Right lobe of liver (tissue), 4 donors: ENCODE results near the gene CRYGC.

ENCODE experiments used
- POLR2A ChIP-seq: fragments of 450-650 bp; IDR thresholded peaks from one replicate; pipeline ENCODE4 v1.6.1; 2017; ENCODE audit warnings: antibody characterized with exemption, mild to moderate bottlenecking
- TF ChIP-seq, protein P1 (sequence below), 4 donors: fragments of 200-600 bp in 3 of 4; fragments of 450-650 bp in 1 of 4; IDR thresholded peaks; one replicate each; pipeline versions ENCODE4 v1.5.1 to v1.8.0; 2016 to 2022; ENCODE audit warnings: antibody characterized with exemption in 4 of 4, mild to moderate bottlenecking in 2 of 4
- donor health status: DM: no; HTN: no; CAD: no.
- donor health status: DM: no; HTN: no; CAD: no.
- donor health status: DM: no; HTN: yes; CAD: no.

DNA sequence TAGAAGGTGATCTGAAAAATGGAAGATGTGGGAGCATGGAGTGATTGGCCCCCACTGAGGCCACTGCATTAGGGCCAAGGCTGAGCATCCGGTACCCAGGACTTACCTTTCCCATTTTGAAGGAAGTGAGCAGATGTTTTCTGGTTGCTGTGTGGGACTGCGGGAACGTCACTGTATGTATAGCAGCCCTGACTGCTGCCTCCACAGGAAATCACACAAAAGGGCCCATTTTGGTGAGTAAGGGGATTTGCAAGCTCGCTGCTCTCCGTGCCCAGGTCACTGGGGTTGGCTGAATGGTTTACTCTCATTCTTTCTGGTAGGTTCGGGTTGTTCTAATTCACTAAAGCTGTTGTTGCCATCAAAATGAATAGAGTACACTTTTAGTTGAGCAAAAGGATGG is 16.4 kb upstream of the CRYGC start, which contains the start of gene CRYGB:
- TF ChIP-seq, protein P1, sequence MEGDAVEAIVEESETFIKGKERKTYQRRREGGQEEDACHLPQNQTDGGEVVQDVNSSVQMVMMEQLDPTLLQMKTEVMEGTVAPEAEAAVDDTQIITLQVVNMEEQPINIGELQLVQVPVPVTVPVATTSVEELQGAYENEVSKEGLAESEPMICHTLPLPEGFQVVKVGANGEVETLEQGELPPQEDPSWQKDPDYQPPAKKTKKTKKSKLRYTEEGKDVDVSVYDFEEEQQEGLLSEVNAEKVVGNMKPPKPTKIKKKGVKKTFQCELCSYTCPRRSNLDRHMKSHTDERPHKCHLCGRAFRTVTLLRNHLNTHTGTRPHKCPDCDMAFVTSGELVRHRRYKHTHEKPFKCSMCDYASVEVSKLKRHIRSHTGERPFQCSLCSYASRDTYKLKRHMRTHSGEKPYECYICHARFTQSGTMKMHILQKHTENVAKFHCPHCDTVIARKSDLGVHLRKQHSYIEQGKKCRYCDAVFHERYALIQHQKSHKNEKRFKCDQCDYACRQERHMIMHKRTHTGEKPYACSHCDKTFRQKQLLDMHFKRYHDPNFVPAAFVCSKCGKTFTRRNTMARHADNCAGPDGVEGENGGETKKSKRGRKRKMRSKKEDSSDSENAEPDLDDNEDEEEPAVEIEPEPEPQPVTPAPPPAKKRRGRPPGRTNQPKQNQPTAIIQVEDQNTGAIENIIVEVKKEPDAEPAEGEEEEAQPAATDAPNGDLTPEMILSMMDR (IDR thresholded peaks at IDR 0.05): no peak
- TF ChIP-seq POLR2A: no peak
